Activated T-helper 1 cell treated with anti-CD3 and anti-CD28 coated beads, Interleukin-2, amount 50 U/mL, for 16 hours (primary cell): ENCODE measurements around the gene CP.

Experiments used
- DNase-seq, 2 donors: peaks; one replicate each; pipeline ENCODE4 v3.0.0-alpha.2; 2020; ENCODE audit warnings: low read depth in 1 of 2, low spot score in 1 of 2

The CP gene

DNA sequence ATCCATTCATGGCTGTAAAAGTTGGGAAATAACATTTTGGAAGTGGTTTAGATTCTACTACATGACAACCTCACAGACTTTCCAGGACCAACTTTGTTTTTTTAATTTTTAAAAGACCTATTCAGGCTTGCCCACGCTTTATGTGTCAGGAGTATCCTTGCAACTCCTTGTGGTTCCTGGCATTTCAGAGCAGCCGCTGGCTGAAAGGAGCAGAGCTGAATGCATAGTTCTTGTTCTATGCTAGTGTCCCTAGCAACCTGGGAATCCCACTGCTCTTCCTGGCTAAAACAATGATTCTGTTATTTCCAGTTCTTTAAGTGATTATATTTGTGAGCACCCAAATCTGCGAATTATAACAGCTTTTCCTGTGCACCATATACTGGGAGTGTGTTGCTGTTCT, 34.9 kb downstream of the CP start:
- DNase-seq: no peak

DNA sequence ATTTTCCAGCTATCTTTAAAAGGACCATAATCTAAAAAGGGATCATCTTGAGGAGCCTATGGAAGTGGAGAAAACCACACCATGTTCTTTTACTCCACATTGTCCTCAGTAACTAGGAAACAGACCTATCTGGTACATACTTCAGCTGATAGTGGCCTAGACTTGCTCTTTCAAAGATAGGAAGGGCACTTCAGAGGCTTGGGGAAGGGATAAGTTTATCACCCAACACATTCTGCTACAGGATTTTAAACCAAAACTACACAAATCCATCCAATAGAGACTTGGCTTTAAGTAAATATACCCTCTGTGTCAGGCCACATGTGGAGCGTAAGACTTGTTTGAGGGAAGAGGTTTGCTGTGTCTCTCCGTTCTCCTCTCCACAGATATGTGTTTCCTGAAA, 35.4 kb downstream of the CP start:
- no peak for DNase-seq

DNA sequence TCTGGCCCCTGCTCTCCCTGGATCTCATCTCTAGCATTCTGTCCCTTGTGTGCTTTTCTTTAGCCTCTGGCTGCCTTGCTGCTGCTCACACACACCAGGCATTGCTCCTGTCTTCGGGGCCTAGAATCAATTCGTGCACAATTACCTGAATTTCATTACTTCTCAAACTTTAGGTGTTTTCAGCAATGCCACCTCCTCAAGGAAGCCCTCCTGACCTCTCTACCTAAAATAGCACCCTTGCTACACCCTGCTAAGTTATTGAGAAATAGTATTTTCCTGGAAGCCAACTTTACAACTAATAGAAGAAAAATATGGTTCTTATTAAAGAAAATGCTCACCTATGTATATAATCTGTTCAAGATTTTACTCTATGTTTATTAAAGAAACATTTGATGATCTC, 40.4 kb downstream of the CP start:
- no peak for DNase-seq

DNA sequence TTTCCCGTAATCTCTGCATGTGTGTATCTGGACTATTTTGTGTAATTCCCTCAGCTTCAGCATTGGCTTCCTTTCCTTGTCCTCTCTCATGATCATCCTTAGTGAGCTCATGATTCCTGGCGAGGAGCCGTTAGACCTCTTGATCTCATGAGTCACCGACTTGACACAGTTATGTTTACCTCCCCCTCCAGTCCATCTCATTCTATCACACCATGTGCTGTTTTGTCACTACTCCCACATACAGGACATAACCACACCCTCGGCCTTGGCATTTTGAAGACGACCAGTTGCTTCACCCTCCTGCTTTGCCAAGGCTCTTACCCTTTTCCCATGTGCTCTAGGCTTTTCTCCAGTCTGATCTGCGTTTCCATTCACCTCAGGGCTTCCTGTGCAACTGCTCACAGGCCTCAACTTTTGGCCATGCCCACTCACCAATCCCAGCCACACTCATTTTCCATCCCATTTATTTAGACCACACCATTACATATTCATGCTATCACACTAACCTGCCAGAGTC, 41.5 kb downstream of the CP start:
- no peak for DNase-seq

DNA sequence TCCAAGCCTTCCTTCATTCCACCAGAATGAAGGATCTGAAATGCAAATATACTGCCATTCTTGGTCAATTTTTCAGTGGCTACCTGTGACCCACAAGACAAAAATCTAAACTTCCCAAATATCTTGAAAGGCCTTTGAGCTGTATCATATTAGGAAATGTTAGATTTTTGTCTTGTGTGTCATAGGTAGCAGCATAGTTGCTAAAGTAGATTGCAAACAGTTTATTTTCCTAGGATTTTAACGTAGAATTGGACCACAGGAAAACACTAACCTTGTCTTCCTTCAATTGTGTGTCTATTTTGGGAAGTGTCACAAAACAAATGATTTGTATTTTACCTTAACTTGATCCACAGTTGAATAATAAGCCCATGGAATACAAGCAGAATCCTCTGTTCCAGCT, 42.4 kb downstream of the CP start:
- DNase-seq: no peak

DNA sequence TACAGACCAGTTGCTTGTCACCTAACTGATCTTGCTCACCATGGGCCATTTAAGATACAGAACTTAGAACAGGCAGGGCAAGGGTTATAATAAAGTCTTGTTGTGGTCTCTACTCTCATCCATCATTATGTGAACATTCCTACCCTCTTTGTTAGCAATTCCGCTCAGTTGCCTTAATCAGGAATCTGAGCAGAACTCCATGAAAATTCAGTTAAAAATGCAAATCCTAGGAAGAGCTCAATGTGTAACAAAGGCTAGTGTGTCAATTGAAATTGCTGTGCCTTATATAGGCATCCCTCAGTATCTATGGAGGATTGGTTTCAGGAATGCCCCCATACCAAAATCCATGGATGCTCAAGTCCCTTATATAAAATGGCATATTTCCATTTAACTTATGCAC, 44.5 kb downstream of the CP start:
- DNase-seq: no peak

DNA sequence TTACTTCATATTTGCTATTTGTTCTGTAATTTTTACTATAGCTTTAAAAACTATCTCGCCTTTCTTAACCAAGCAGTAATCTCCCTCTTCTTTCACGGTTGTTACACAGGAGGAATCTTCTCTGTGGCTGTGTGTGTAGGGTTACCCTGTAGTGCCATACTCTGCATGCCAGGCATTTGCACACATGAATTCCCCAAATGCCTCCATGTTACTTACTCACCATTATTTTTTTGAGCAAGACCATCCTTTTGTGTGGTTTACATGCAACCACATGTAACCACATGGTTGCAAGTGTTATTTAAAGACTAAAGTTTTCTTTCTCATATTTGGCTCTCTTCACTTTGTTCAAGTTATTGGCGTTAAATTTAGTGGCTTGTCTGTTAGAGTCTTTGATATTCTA, 46.7 kb downstream of the CP start:
- DNase-seq: no peak

DNA sequence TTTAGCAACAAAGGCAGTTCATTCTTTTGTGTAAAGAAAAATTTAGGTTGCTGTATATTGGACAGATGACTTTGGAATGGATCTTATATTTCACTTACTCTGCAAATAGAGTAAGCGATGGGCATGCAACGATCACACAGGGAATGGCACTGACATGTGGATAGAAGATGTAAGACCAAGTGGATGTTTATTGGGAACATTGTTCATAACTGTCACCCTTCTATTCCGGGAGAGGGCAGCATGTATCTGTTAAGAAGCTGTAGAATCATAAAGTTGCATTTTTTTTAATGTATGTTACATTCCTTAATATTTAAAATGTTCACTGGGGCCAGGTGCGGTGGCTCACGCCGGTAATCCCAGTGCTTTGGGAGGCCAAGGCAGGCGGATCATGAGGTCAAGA, 51.0 kb downstream of the CP start:
- DNase-seq: no peak

DNA sequence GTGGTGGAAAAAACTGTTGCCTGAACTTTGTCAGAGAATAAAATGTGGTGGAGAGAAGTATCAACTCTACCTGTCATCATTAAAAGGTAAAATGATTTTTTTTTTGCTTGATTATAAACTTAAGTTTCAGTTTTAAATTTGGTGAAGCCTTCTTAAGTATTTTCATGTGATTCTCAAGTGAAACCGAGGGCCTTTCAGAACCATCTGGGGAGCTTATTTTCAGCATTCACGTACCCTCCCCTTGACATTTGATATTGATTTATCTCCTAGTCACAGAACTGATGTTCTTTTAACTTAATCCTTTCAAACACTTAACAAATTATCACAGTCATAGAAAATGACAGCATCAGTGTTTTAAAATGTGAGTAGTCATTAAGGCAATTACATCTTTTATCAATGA, 53.7 kb downstream of the CP start:
- DNase-seq: no peak

DNA sequence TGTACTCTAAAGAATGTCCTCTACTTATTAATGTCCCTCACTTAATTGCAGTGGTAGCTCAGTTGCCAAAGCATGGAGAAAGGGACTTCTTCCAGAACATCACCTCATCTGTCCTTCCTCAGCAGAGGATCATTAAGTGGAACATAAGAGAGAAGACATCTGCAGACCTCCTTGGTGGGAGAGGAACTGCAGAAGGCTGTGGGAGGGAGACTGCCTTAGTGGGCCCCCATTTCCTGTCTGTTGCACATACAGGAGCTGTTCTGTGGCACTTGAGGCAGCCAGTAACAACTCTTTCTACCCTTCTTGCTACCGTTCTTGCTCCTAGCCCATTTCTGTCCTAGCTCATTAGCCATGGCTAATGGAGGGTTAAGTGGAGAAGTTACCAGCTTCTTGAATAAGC, 58.6 kb downstream of the CP start:
- no peak for DNase-seq

DNA sequence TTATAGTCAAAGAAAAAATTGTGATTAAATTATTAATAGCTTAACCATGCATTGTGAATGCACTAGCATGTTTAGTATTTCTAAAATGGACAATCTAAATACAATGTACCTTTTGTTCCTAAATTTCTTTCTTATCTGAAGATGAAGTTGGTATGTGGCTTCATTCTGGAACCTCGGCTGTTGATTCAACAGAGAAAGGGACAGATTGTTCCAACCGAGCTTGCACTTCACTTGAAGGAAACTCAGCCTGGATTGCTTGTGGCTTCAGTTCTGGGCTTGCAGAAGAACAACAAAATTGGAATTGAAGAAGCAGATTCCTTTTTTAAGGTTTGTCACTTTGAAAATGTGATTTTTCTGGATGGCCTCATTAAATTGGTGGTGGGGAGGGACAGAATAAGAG, 59.6 kb downstream of the CP start:
- DNase-seq: no peak

DNA sequence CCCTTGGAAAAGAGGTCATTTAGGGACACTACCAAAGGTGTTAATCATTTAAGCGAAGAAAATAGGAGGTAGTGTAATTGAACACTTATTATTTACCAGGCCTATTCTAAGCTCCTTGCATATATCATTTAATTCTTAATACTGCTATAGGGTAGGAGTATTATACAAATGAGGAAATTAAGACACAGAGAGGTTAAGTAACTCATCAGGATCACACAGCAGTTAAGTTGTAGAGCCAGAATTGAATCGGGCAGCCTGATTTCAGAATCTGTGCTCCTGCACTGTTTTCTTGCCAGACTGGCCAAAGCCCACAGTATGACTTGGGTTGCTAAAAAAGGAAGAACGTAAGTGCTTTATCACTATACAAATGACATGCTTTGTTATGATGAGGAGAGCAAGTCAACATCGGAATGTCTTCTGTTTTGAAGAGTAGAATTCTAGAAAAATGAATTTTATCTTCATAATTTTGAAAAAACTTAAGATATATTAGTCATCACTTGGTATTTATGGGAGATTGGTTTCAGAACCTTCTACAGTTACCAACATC, 60.8 kb downstream of the CP start:
- DNase-seq: no peak

DNA sequence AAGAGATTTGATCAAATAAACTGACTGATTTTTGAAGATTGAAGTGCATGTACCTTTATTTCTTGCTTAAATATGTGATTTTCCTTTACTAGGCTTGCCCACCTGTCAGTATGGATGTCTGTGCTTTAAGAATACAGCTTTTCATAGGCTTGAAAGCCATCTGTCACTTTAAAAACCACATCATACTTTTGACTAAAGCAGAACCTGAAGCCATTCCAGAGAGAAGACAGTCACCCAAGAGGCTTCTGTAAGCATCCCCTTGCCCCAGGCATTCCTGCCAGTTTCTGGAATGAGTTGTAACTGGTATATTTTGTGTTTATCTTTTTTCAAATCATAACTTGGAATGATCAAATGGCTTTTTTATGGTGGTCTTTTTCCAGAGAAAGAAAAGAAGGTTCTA, 68.2 kb downstream of the CP start:
- DNase-seq: no peak

DNA sequence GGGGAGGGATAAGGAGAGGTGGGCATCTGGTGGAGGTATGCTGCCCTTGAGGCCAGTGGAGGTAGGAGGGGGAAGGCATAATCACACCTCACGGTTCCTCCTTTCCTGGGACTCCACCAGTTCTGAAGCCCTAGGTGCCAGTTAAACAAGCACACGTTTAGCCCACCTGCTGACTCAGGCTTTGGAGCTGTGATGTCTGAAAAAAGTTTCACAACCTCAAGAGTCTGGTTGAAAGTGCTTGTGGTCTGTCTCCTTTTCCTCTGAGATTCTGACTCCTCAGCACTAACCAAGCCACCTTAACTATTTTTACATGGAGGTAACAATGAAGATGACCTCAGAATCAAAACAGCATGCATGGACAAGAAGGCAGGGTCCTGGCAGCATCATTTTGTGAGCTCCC, 69.2 kb downstream of the CP start:
- no peak for DNase-seq

DNA sequence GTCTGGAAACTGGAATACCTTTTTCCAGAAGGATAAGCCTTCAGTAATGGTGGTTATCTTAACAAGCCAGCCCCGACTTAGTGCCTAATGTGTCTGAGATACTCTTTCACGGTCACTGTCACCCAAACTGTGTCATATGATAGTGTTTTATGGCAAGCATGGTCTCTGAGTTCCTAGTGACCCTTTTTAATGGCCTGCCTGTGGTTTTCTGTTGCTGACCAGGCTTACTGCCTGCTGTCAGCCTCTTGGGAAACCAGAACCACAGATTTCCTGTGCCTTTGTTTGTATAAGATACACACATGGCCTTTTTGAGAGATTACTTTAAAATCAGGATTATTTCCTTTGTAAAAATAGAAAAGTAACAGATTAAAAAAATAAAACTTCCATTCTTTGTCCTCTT, 69.8 kb downstream of the CP start:
- no peak for DNase-seq

DNA sequence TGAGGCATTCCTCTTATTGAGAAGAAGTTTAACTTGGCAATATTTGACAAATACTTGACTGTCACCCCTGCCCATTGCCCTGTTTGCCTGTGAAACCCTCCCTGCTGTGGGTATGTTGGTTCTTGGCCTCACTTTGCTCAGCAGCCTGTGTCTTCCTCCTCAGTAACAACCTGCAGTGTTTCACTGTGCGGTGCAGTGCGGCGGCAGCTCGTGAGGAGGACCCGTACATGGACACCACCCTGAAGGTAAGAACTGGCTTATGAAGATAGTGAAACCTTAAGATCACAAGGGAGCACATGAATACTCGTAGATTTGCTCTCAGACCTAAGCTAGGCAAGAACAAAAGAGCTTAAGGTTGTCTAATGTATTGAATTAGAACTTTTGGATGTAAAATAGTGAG, 71.2 kb downstream of the CP start:
- no peak for DNase-seq

DNA sequence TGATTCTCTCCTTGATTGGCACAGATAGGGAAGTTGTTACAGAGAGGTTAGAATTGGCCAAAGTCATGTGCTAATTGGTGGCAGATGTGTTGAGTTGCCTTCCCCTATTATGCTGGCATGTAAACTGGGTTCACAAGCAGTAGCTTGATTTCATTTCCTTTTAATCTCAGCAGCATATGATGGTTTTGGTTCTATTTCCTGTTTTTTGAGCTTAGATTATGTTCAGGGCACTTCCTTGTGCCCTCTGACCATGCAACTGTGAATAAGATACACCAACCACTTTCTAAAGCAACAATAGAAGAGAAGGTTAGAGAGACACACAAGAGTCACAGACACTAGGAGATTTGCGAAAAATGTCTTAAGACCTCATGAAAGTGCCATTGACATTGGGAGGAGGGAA, 75.7 kb downstream of the CP start:
- DNase-seq: no peak

DNA sequence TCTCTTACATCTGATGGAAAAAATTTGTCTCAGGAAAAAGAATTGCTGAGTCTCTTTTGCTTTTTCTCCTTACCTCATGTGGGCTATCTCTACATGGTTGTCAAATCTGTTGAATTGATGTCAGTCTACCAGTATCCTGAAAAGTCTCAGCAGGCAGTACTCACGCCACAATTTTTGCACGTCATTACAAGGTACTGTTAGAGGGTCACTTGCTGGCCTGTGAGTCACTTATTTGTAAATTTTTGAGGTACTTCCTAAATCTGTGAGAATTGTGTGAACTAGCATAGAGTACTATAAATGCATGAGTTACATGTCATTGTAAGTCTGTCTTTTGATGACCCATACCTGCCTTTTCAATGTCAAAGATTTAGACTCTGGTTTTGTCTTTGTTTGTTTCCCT, 76.3 kb downstream of the CP start:
- DNase-seq: no peak

DNA sequence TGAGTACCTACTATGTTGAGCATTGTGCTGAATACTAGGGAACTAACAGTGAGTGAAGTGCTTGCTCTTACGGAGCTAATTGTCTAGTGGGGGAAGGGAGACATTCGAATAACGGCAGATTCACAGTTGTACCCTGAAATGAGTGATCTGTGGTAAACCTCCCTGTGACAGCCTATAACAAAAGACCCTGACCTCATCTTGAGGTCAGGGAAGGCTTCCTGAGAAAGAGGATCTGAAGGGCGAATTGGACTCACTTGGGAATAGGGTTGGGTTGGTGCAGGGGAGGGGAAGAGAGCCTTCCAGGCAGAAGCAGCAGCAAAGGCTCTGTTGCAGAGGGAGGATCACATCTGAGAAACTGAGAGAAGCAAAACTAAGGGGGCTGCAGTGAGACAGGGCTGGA, 78.9 kb downstream of the CP start:
- no peak for DNase-seq

DNA sequence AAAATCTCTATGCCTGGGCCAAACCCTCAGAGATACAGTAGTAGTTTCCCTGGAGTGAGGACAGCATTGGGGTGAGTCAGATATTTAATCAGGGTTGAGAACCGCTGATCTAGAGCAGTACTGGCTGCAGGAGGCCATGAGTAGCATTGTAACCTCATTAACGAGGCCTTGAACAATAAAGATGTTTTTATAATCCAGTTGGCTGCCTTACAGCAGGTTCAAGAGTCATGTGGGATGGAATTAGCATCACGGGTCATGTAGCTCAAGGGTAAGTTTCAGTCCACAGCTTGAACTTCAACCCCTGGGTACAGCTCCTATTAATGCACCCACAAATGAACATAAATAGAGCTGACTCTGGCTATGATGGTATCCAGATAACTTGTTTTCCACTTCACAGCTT, 87.1 kb downstream of the CP start:
- DNase-seq: no peak

DNA sequence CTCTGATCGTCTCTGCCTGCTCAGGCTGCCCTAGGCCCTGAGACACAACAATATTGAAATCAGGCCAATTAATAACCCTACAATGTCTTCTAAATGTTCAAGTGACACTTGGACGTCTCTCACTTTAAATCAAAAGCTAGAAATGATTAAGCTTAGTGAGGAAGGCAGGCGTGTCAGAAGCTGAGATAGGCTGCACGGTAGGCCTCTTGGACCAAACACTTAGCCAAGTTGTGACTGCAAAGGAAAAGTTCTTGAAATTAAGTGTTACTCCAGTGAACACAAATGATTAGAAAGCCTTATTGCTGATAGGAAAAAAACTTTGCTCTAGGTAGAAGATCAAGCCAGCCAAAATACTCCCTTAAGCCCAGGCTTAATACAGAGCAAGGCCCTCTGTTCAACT, 90.0 kb downstream of the CP start:
- DNase-seq: no peak

DNA sequence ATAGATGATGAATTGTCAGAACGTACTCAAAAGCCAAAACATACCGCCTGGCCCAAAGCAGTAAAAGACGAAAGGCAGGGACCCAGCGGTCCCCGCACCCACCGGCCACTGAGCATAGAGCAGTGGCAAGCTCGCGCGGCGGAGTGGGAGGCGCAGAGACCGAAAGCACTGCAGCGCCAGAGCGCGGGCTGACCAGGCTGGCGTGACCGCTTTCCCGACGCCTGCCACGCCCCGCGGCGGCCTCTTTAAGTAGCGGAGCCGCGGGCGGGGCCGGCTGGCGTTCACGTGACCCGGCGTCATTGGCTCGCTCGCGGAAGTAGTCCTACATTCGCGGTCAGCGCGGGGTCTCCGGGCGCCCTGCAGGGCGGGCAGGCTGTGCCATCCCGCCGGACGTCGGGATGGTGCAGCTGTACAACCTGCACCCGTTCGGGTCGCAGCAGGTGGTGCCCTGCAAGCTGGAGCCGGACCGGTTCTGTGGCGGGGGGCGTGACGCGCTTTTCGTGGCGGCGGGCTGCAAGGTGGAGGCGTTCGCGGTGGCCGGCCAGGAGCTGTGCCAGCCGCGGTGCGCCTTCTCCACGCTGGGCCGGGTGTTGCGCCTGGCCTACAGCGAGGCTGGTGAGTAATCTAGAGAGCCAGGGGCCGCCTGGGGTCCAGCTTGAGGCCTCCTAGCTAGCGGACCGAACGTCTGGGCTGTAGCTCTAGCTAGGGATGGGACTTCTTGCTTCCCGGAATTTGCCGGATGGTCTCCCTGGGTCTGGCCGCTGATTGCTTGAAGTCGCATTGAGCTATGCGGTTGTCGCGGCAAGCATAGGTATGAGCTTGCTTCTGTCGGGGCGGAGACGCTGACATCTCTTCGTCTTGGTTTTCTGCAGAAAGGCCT, 92.1 kb downstream of the CP start, which contains the start of gene HPS3:
Gene HPS3, plus strand, starts transcription at position 313 of the 880 bp plus-strand sequence. Its CDS starts 86 bp downstream, at position 399.
- peak; percentile 61 to 73 for DNase-seq

DNA sequence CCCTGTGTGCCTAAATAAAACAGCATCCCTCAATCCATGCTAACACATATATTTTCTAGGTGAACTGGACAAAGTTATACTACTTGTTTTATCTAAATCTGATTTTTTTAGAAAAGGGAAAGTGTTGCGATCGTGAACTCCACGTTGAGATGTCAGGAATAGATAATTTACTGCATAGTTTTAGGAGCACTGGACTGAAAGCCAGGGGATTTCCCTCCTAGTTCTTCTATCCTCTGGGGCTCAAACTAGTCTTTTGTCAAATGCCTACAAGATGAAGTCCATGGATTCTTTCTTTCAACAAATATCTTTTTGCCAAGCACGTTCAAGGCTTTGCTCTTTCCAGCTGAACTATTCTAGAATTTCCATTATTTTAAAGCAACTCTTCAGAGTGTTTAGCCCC, 92.8 kb downstream of the CP start:
- DNase-seq: no peak
